ENCODE results near the gene CD44.

Gene CD44

GRCh38 chr11:35177370-35177769 is 38.4 kb downstream of the CD44 start:
- H3K9me2 ChIP-seq (replicated peaks; ENCODE audit: insufficient read depth, low read length): no peaks in the 10 kb centered on the region
- H2AFZ ChIP-seq (ENCODE audit: low read depth, low read length, severe bottlenecking): no peak overlapping the region
- no peaks in the 10 kb centered on the region for H4K20me1 ChIP-seq (ENCODE audit: low read depth, low read length)
- H3K4me3 ChIP-seq (ENCODE audit: insufficient read depth, low read length, poor library complexity, severe bottlenecking): no peak overlapping the region
- no peaks in the 10 kb centered on the region for H3F3A ChIP-seq (ENCODE audit: insufficient read depth)
- H3K36me3 ChIP-seq (ENCODE audit: low read length): no peaks in the 10 kb centered on the region
- H3K9ac ChIP-seq (ENCODE audit: low read length): no peak overlapping the region
- no peak overlapping the region for H3K27ac ChIP-seq (ENCODE audit: low read depth, low read length)
- H3K4me2 ChIP-seq (ENCODE audit: low read depth, low read length, poor library complexity, severe bottlenecking): no peak overlapping the region
- H3K9me3 ChIP-seq (ENCODE audit: insufficient read depth, low read length): no peaks in the 10 kb centered on the region
- no peaks in the 10 kb centered on the region for H3K79me2 ChIP-seq (ENCODE audit: insufficient read depth, low read length)
- H3K27me3 ChIP-seq (ENCODE audit: low read length): no peaks in the 10 kb centered on the region
- TF ChIP-seq CTCF (IDR thresholded peaks at IDR 0.05; ENCODE audit: insufficient read depth, low read length, poor library complexity, severe bottlenecking) (no peak), EZH2phosphoT487 (conservative IDR thresholded peaks at IDR 0.05; ENCODE audit: low read length) (no peak)

DNA sequence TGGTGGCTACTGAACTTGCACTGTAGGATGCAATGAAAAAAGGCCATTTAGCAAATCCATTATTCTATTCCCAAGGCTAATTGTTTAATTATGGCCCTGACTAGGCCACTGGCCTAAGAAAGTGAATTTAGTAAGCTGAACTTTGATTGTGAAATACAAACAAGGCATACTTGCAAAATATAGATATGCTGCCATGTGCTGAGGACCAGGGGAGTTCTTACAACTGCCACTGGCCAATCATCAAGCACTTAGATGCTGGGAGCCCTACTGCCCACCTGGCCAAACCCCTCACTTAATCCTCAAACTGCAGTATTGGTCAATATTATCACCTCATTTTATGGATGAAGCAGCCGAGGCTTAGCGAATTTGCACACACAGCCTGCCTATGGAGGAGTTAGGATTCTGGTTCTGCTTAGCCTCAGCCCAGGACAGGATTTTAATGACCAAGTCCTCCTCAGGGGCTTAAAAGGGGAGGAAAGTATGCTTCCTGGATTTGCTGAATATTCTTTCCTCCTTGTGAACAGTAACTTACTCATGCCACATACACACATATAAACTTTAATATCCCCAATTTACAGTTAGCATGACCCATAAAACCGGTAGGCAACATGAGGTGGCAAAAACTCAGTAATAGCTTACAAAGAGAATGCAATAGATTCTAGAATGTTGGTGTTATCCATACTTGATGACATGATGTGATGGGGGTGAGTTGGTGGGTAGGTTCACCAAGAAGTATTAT is 39.3 kb downstream of the CD44 start:
- Histone ChIP-seq H3K4me3 (ENCODE audit: insufficient read depth, low read length, poor library complexity, severe bottlenecking) (no peak overlapping the region), H3K27ac (ENCODE audit: low read depth, low read length) (no peak overlapping the region), H3K9me3 (ENCODE audit: insufficient read depth, low read length) (no peaks in the 10 kb centered on the region), H3F3A (ENCODE audit: insufficient read depth) (no peaks in the 10 kb centered on the region), H3K79me2 (ENCODE audit: insufficient read depth, low read length) (no peaks in the 10 kb centered on the region), H4K20me1 (ENCODE audit: low read depth, low read length) (no peaks in the 10 kb centered on the region), H2AFZ (ENCODE audit: low read depth, low read length, severe bottlenecking) (no peak overlapping the region), H3K9ac (ENCODE audit: low read length) (no peak overlapping the region), H3K9me2 (replicated peaks; ENCODE audit: insufficient read depth, low read length) (no peaks in the 10 kb centered on the region), H3K27me3 (ENCODE audit: low read length) (no peaks in the 10 kb centered on the region), H3K36me3 (ENCODE audit: low read length) (no peaks in the 10 kb centered on the region), H3K4me2 (ENCODE audit: low read depth, low read length, poor library complexity, severe bottlenecking) (no peak overlapping the region)
- no peak for TF ChIP-seq EZH2phosphoT487 (conservative IDR thresholded peaks at IDR 0.05; ENCODE audit: low read length)
- no peak for TF ChIP-seq CTCF (IDR thresholded peaks at IDR 0.05; ENCODE audit: insufficient read depth, low read length, poor library complexity, severe bottlenecking)

DNA sequence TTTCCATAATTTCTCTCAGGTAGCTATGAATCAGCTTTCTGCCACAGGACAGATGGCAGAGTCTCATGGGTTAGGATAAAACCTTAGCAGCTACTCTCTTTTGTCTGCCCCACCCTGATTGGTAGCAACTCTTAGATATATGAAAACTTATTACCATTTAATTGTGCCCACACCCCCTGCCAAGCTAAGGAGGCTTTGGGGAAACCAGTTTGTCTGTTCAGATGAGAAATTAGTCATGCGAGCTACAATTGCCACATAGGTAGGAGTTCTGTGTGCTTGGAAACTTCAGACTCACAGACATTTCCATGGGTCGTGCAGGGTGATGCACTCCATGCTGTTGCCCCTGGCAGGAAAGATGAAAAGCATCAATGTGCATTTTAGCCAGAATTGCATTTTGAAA is 39.9 kb downstream of the CD44 start:
- Histone ChIP-seq H3K36me3 (ENCODE audit: low read length) (no peaks in the 10 kb centered on the region), H4K20me1 (ENCODE audit: low read depth, low read length) (no peaks in the 10 kb centered on the region), H3K27ac (ENCODE audit: low read depth, low read length) (no peak overlapping the region)

More for the DNA sequence above, 39.9 kb downstream of the CD44 start:
- TF ChIP-seq EZH2phosphoT487 (conservative IDR thresholded peaks at IDR 0.05; ENCODE audit: low read length) (no peak), CTCF (IDR thresholded peaks at IDR 0.05; ENCODE audit: insufficient read depth, low read length, poor library complexity, severe bottlenecking) (no peak)
- Histone ChIP-seq H2AFZ (ENCODE audit: low read depth, low read length, severe bottlenecking) (no peak overlapping the region), H3K9ac (ENCODE audit: low read length) (no peak overlapping the region), H3K9me3 (ENCODE audit: insufficient read depth, low read length) (no peaks in the 10 kb centered on the region), H3K79me2 (ENCODE audit: insufficient read depth, low read length) (no peaks in the 10 kb centered on the region), H3K27me3 (ENCODE audit: low read length) (no peaks in the 10 kb centered on the region), H3K4me2 (ENCODE audit: low read depth, low read length, poor library complexity, severe bottlenecking) (no peak overlapping the region), H3K4me3 (ENCODE audit: insufficient read depth, low read length, poor library complexity, severe bottlenecking) (no peak overlapping the region), H3F3A (ENCODE audit: insufficient read depth) (no peaks in the 10 kb centered on the region), H3K9me2 (replicated peaks; ENCODE audit: insufficient read depth, low read length) (no peaks in the 10 kb centered on the region)

Measured in SU-DHL-6 (cell line).